NCI-H2029 (cell line): ENCODE data around the gene ICOSLG.
"Not testable (repeated sequence)": the region's sequence is repeated elsewhere in the genome, so short reads cannot be mapped to it uniquely, and the experiment has no call there.

Experiments
- DNase-seq: peaks from one replicate; lab custom pipeline; 2025; lab: John Stamatoyannopoulos, UW

Gene ICOSLG

DNA sequence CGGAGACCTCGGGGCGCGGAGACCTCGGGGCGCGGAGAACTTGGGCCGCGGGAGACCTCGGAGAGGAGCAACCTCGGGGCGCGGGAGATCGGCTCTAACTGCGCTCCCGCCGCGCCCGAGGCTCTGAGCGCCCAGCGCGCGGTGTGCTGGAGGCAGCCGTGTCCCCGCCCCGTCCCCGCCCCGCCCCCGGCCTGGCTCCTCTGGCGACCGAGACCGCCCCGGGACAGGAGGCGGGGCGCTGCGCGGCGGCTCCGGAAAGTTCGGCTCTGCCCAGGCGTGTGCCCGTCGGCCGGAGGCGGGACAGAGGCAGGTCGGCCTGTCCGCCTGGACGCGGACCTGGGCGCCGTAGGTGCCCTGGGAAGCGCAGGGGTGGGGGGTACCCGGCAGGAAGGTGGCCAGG, at the start of gene ICOSLG:
Gene ICOSLG, minus strand, starts transcription at position 102 of the 400 bp plus-strand sequence. CDS start 126 bp downstream, outside the sequence.
- not testable (repeated sequence) for DNase-seq

DNA sequence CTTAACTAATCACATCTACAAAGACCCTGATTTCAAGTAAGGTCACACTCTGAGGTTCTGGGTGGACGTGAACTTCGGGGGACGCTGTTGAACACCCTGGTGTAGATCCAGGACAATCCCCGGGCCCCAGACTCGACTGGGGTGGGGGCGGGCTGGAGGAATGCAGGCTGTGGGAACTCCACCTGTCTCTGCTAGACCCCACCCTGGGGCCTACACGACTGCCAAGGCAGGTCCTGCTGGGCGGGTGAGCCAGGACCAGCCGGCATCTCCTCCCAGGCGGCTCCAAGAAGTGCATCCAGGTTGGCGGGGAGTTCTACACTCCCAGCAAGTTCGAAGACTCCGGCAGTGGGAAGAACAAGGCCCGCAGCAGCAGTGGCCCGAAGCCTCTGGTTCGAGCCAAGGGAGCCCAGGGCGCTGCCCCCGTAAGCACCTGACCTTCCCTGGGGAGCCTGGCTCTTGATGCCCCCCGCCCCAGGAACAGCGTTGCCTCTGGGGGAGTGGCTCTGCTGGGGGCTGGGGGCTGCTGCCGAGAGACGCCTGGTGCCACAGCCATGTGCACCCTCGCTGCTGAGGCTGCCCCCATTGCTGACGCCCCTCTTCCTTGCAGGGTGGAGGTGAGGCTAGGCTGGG, 48.8 kb upstream of the ICOSLG start:
- no peak for DNase-seq

- no peak for DNase-seq
Observed at GRCh38 chr21:44288251-44289110, 47.7 kb upstream of the ICOSLG start.

GRCh38 chr21:44286716-44287632, 46.2 kb upstream of the ICOSLG start:
- DNase-seq, result no peak

DNA sequence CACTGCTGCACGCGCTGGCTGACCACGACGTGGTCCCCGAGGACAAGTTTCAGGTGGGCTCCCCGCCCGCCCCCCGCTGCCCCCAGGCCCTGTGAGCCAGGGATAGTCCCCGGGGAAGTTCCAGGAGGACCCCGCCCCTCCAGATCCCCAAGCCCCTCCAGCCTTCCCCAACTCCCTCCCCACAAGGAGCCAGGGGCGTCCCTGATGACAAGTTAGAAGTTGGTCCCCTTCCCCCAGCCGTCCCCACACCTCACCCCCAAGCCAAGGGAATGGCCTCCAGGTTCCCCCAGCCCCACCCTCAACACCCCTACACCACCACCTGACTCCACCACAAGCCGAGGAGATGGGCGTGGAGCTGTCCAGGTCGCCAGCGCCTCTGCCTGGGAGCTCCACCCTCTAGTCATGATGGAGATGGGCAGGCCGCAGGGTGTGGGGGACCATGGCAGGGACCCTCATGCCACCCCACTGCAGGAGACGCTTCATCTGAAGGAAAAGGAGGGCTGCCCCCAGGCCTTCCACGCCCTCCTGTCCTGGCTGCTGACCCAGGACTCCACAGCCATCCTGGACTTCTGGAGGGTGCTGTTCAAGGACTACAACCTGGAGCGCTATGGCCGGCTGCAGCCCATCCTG, 45.5 kb upstream of the ICOSLG start:
- DNase-seq, result no peak

- no peak for DNase-seq
Observed at GRCh38 chr21:44285138-44285992, 44.6 kb upstream of the ICOSLG start, which contains the start of gene AIRE. Gene AIRE (plus strand): TSS chr21:44285876. CDS start chr21:44286007, 131 bp downstream.

DNA sequence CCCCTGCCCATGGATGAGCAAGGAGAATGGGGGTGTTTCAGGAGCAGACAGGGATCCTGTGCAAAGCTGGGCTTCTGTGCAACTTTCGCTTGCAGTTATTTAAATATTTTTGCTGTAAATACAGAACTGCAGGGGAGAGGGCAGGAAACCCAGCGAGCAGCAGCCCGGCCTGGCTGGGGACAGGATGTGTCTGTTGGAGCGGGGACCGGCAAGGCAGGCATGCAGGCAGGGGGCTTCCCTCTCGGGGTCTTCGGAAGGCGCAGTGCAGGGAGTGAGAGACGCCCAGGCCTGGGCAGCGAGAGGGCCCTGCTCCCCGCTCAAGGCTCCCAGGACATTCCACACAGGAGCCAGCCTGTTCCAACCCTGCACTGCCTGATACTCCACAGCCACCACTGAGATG, 43.2 kb upstream of the ICOSLG start:
- no peak for DNase-seq

- not testable (repeated sequence) for DNase-seq
Observed at GRCh38 chr21:44283211-44283785, 42.6 kb upstream of the ICOSLG start.

- DNase-seq, result no peak
Observed at GRCh38 chr21:44282370-44282769, 41.6 kb upstream of the ICOSLG start.

DNA sequence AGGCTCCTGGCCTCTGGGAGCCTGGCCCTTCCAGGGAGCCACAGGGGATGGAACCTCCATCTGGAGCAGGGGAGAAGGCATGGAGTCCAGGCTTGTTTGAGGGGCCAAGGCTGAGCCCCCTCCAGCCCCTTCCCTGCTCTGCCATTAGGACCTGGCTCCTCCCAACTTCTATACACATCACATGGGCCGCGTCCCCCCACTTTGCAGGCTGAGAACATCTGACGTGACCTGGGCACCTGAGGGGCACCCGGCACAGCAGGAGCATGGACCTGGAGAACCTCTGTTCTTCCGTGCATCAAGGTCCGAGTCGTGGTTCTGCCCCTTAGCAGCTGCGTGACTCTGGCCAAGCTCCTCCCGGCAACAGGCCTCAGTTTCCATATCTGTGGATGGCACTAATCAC, 41.1 kb upstream of the ICOSLG start:
- DNase-seq, result no peak

- DNase-seq, result no peak
Observed at GRCh38 chr21:44279354-44280260, 38.9 kb upstream of the ICOSLG start.

GRCh38 chr21:44275041-44275440, 34.3 kb upstream of the ICOSLG start:
- DNase-seq, result peak; percentile 62

GRCh38 chr21:44273046-44273445, 32.3 kb upstream of the ICOSLG start:
- DNase-seq, result no peak

DNA sequence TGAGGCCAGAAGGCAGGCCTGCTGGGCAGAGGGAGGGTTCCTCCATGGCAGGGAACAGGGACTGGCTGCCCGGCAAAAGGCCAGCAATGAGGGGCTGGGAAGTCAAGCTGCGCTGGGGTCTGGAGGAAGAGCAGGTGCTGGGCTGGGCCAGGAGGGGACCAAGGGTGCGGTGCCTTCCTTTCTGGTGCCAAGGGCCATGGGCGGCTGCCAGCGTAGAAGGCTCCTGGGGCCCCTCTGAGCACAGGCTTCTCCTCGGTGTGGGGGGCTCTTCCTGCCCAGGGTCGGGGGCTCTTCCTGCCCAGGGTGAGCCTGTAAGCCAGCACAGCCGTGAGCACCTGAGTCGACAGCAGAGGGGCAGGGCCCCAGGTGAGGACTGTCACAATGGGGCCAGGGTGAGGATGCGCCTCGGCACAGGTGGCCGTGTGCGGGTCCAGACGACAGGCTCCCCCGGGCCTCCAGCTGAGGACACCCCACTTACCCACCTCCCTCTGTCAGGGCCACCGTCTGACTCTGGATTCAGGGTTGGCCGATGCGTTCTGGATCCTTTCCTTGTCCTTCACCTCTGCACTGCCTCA, 31.6 kb upstream of the ICOSLG start:
- no peak for DNase-seq

- no peak for DNase-seq
Observed at GRCh38 chr21:44271558-44272283, 31.0 kb upstream of the ICOSLG start.

DNA sequence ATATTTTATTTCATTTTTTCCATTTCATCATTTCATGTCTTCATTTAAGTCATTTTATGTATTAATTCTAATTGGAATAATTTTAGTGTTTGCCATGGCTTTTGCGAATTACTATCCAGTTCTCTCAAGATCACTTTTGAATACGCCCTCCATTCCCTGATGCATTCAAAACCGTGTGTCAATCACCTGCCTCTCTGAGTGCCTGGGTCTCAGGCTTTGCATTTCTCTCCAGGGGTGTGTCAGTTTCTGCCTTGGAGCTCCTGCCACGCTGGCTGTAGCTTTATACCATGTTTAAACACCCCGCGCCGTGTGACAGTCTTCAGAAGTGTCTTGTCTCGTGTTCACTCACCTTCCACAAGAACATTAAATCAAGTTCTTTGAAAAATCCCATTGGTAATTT, 28.3 kb upstream of the ICOSLG start:
- DNase-seq, result no peak

GRCh38 chr21:44267655-44268142, 27.0 kb upstream of the ICOSLG start:
- DNase-seq, result no peak

DNA sequence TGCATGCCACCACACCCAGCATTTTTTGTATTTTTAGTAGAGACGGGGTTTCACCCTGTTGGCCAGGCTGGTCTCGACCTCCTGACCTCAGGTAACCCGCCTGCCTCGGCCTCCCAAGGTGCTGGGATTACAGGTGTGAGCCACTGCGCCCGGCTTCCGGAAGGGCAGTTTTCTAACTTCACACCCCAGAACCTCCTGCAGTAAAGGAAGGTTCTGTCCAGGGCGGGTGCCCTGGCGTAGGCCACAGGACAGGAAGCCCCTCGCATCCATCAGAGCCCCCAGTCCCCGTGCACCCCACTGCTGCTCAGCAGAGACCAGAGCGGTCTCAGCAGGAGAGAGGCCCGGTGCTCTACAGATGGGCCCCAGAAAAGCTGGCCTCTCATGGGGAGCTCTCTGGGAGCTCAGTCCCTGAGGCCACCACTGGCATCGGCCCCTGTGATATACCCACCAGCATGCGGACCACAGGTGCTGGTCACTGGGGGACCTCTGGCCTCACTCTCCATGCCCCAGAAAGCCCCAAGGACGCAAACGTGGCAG, 25.1 kb upstream of the ICOSLG start:
- no peak for DNase-seq
